H1 (cell line): ENCODE results near the gene VEGFC. TPM values are rescaled to one million over a fixed set of nuclear protein-coding genes. Genes with fewer than 3 reads are reported as not detected.

Experiments
- BCL11A ChIP-seq, 2 experiments: IDR thresholded peaks; one replicate each; pipeline ENCODE4 v1.6.1; 2011; ENCODE audit warnings: low read depth in 2 of 2, low read length in 2 of 2, mild to moderate bottlenecking in 2 of 2
- CHD7 ChIP-seq: fragments of 300-600 bp; sonication (generic); IDR thresholded peaks from 2 replicates; pipeline ENCODE4 v1.7.1; 2012; ENCODE audit warnings: low read length, moderate library complexity, mild to moderate bottlenecking, inconsistent platforms; ENCODE audit not compliant: insufficient replicate concordance
- KDM4A ChIP-seq: IDR thresholded peaks from one replicate; pipeline ENCODE4 v1.7.1; 2012; ENCODE audit warnings: low read depth, mild to moderate bottlenecking, moderate library complexity, low read length, inconsistent platforms; ENCODE audit not compliant: severe bottlenecking
- polyA plus RNA-seq, 7 experiments: library from polyadenylated mRNA; depleted of rRNA in 3 of 7; stranded (reverse) in 5 of 7; unstranded in 2 of 7; fragments of >200 nt in 5 of 7; fragments of 200-250 nt in 2 of 7; gene quantifications; 1 replicate in 5 of 7; 2 replicates in 1 of 7; 4 replicates in 1 of 7; pipeline versions ENCODE4 v1.2.1 to v1.2.3, GENCODE V29; 2011 to 2013; ENCODE audit warnings: missing spikeins in 2 of 7, mixed read lengths in 2 of 7
- total RNA-seq: library from RNA; stranded (reverse); fragmentation: NEBNext Ultra II Directional; extraction: Animal tissue kit (Norgen Biotek cat#: 25700); gene quantifications from 2 replicates; pipeline ENCODE4 v1.2.1, GENCODE V29; 2021

The VEGFC gene
- total and polyA plus RNA-seq, 2 of the 8 experiments (the other 6 are each of a cell fraction or from before 2014, with no cell fraction given), result 0.53 to 1.4 TPM

GRCh38 chr4:176635372-176636261, 157.1 kb downstream of the VEGFC start (continued):
- TF ChIP-seq CHD7, result no peak
- TF ChIP-seq KDM4A, result no peak
- TF ChIP-seq BCL11A (IDR thresholded peaks at IDR 0.05; ENCODE audit: low read depth in 2 of 2, low read length in 2 of 2), result no peak
- TF ChIP-seq, all 59 proteins: peak for 0
